PFSK-1 (cell line): ENCODE data around the gene TPK1.

Source experiments
- REST ChIP-seq, 2 experiments: IDR thresholded peaks; 2 replicates each; pipeline versions ENCODE4 v1.6.1 to v1.8.0; 2011 to 2012; ENCODE audit warnings: low read depth in 2 of 2, low read length in 2 of 2, control low read depth in 1 of 2, inconsistent platforms in 1 of 2, mild to moderate bottlenecking in 1 of 2, moderate library complexity in 1 of 2; ENCODE audit not compliant: insufficient read depth in 1 of 2
- SIN3A ChIP-seq: IDR thresholded peaks from 2 replicates; pipeline ENCODE4 v1.6.1; 2012; ENCODE audit warnings: mild to moderate bottlenecking, low read length, moderate library complexity, borderline replicate concordance; ENCODE audit not compliant: insufficient read depth
- TAF1 ChIP-seq: IDR thresholded peaks from 2 replicates; pipeline ENCODE4 v1.6.1; 2012; ENCODE audit warnings: low read length, control low read depth, borderline replicate concordance; ENCODE audit not compliant: insufficient read depth

- no peak for TF ChIP-seq TAF1
- no peak for TF ChIP-seq SIN3A
- TF ChIP-seq REST (IDR thresholded peaks at IDR 0.05; ENCODE audit: insufficient read depth in 1 of 2, low read depth in 2 of 2, low read length in 2 of 2), result no peak
These were observed 256.2 kb downstream of the TPK1 start for GRCh38 chr7:144579687-144580086.
